Activated T-cell treated with anti-CD3 and anti-CD28 coated beads, Interleukin-2, amount 50 U/mL, for 72 hours (primary cell): Measurements from ENCODE around the gene S100A8. TPM values are rescaled to one million over a fixed set of nuclear protein-coding genes. Genes with fewer than 3 reads are reported as not detected.

Source experiments
- ATAC-seq, 2 donors: fragments of 150-1000 bp; cut with Tn5 transposase; replicated peaks in 1 of 2; 2 replicates each; pipeline ENCODE4 v1.10.0; 2021; ENCODE audit warnings: moderate library complexity in 2 of 2, mild to moderate bottlenecking in 1 of 2
- DNase-seq, 2 donors: peaks; one replicate each; pipeline ENCODE4 v3.0.0; 2021 to 2022; ENCODE audit warnings: mixed read lengths in 1 of 2
- H3K27ac Mint-ChIP-seq: one replicate; pipeline ENCODE4 v1.8.0; 2022; ENCODE audit warnings: mild to moderate bottlenecking, moderate library complexity, mixed read lengths
- H3K27me3 Mint-ChIP-seq: one replicate; pipeline ENCODE4 v1.8.0; 2022; ENCODE audit warnings: low read depth, mixed read lengths
- H3K36me3 Mint-ChIP-seq, 2 donors: one replicate each; pipeline ENCODE4 v1.8.0; 2022; ENCODE audit warnings: mixed read lengths in 2 of 2, mild to moderate bottlenecking in 1 of 2; ENCODE audit not compliant: insufficient read depth in 2 of 2
- H3K4me1 Mint-ChIP-seq: one replicate; pipeline ENCODE4 v1.8.0; 2022; ENCODE audit warnings: low read depth, mixed read lengths
- H3K4me3 Mint-ChIP-seq, 2 donors: one replicate each; pipeline ENCODE4 v1.8.0; 2022; ENCODE audit warnings: mild to moderate bottlenecking in 2 of 2, mixed read lengths in 2 of 2, moderate library complexity in 2 of 2
- H3K9me3 Mint-ChIP-seq, 2 donors: one replicate each; pipeline ENCODE4 v1.8.0; 2022; ENCODE audit warnings: mixed read lengths in 2 of 2
- total RNA-seq, 2 donors: library from RNA; stranded (reverse); gene quantifications; one replicate each; pipeline ENCODE4 v1.2.3, GENCODE V29; 2022

Gene S100A8
- total RNA-seq, 2 donors from 2014 or later, result not detected

GRCh38 chr1:153394391-153394790 is 3.5 kb upstream of the S100A8 start:
- H3K36me3 Mint-ChIP-seq, result no peaks in the 10 kb centered on the region
- H3K4me3 Mint-ChIP-seq, result no peak overlapping the region
- peaks cover 18% of the 10 kb centered on the region for H3K27me3 Mint-ChIP-seq
- no peaks in the 10 kb centered on the region for H3K4me1 Mint-ChIP-seq
- DNase-seq, result no peak
- H3K27ac Mint-ChIP-seq, result no peak overlapping the region
- no peak for ATAC-seq
- no peaks in the 10 kb centered on the region for H3K9me3 Mint-ChIP-seq

GRCh38 chr1:153393926-153394325 is 3.1 kb upstream of the S100A8 start:
- DNase-seq, result no peak
- no peaks in the 10 kb centered on the region for H3K36me3 Mint-ChIP-seq
- ATAC-seq, result no peak
- H3K4me1 Mint-ChIP-seq, result no peaks in the 10 kb centered on the region
- no peaks in the 10 kb centered on the region for H3K9me3 Mint-ChIP-seq
- no peak overlapping the region for H3K4me3 Mint-ChIP-seq
- H3K27ac Mint-ChIP-seq, result no peak overlapping the region
- peaks cover 18% of the 10 kb centered on the region for H3K27me3 Mint-ChIP-seq

GRCh38 chr1:153392822-153393221 is 1.9 kb upstream of the S100A8 start:
- ATAC-seq (no peak), DNase-seq (no peak)
- Mint-ChIP-seq H3K9me3 (no peaks in the 10 kb centered on the region), H3K4me3 (no peak overlapping the region), H3K27ac (no peak overlapping the region), H3K36me3 (no peaks in the 10 kb centered on the region), H3K4me1 (no peaks in the 10 kb centered on the region), H3K27me3 (peaks cover 18% of the 10 kb centered on the region)

- no peak for ATAC-seq
- H3K27me3 Mint-ChIP-seq, result peaks cover 18% of the 10 kb centered on the region
- no peaks in the 10 kb centered on the region for H3K36me3 Mint-ChIP-seq
- no peaks in the 10 kb centered on the region for H3K9me3 Mint-ChIP-seq
- H3K27ac Mint-ChIP-seq, result no peak overlapping the region
- no peak for DNase-seq
- H3K4me3 Mint-ChIP-seq, result no peak overlapping the region
- H3K4me1 Mint-ChIP-seq, result no peaks in the 10 kb centered on the region
Observed at GRCh38 chr1:153392258-153392657, 1.4 kb upstream of the S100A8 start.

- no peak for DNase-seq
- Mint-ChIP-seq H3K36me3 (no peaks in the 10 kb centered on the region), H3K27ac (no peak overlapping the region), H3K4me1 (peaks cover 5% of the 10 kb centered on the region), H3K27me3 (peaks cover 10% of the 10 kb centered on the region), H3K9me3 (no peaks in the 10 kb centered on the region), H3K4me3 (no peak overlapping the region)
- no peak for ATAC-seq
Observed at GRCh38 chr1:153389973-153390879, 647 bp downstream of the S100A8 start.

GRCh38 chr1:153389401-153389800 is 1.5 kb downstream of the S100A8 start:
- DNase-seq, result no peak
- peaks cover 5% of the 10 kb centered on the region for H3K4me1 Mint-ChIP-seq
- H3K9me3 Mint-ChIP-seq, result no peaks in the 10 kb centered on the region
- no peak for ATAC-seq
- no peak overlapping the region for H3K27ac Mint-ChIP-seq
- peaks cover 8% of the 10 kb centered on the region for H3K27me3 Mint-ChIP-seq
- H3K4me3 Mint-ChIP-seq, result no peak overlapping the region
- no peaks in the 10 kb centered on the region for H3K36me3 Mint-ChIP-seq

- no peak overlapping the region for H3K27ac Mint-ChIP-seq
- no peak for DNase-seq
- no peak overlapping the region for H3K4me3 Mint-ChIP-seq
- H3K4me1 Mint-ChIP-seq, result peaks cover 5% of the 10 kb centered on the region
- H3K36me3 Mint-ChIP-seq, result no peaks in the 10 kb centered on the region
- peaks cover 12% of the 10 kb centered on the region for H3K27me3 Mint-ChIP-seq
- peaks cover 0 to under 1% of the 10 kb centered on the region in 2 donors for H3K9me3 Mint-ChIP-seq
- ATAC-seq, result no peak
Observed at GRCh38 chr1:153387785-153388184, 3.1 kb downstream of the S100A8 start.

- DNase-seq, result no peak
- H3K27me3 Mint-ChIP-seq, result peaks cover 20% of the 10 kb centered on the region
- peaks cover 5% of the 10 kb centered on the region for H3K4me1 Mint-ChIP-seq
- H3K27ac Mint-ChIP-seq, result no peak overlapping the region
- H3K4me3 Mint-ChIP-seq, result no peak overlapping the region
- H3K36me3 Mint-ChIP-seq, result peaks cover 0 to 3% of the 10 kb centered on the region in 2 donors
- H3K9me3 Mint-ChIP-seq, result peaks cover 4 to 6% of the 10 kb centered on the region in 2 donors
- no peak for ATAC-seq
Observed at GRCh38 chr1:153387001-153387400, 3.9 kb downstream of the S100A8 start.

- no peak overlapping the region for H3K27ac Mint-ChIP-seq
Observed at GRCh38 chr1:153386500-153386901, 4.4 kb downstream of the S100A8 start.

GRCh38 chr1:153384958-153385580 is 5.8 kb downstream of the S100A8 start:
- Mint-ChIP-seq H3K36me3 (peaks cover 6% of the 10 kb centered on the region in 2 donors), H3K4me3 (no peak overlapping the region), H3K4me1 (peaks cover 5% of the 10 kb centered on the region), H3K27ac (no peak overlapping the region), H3K27me3 (peaks cover 29% of the 10 kb centered on the region), H3K9me3 (peaks cover 10 to 11% of the 10 kb centered on the region in 2 donors)
- no peak for DNase-seq
- ATAC-seq, result no peak

More at GRCh38 chr1:153386500-153386901, 4.4 kb downstream of the S100A8 start:
- Mint-ChIP-seq H3K36me3 (peaks cover 2 to 4% of the 10 kb centered on the region in 2 donors), H3K9me3 (peaks cover 6% of the 10 kb centered on the region in 2 donors), H3K4me3 (no peak overlapping the region), H3K27me3 (peaks cover 23% of the 10 kb centered on the region), H3K4me1 (peaks cover 5% of the 10 kb centered on the region)
- ATAC-seq (peak in 1 of 2 donors; percentile 21), DNase-seq (no peak)

GRCh38 chr1:153380711-153381110 is 10.2 kb downstream of the S100A8 start:
- H3K4me1 Mint-ChIP-seq, result no peaks in the 10 kb centered on the region
- H3K27me3 Mint-ChIP-seq, result peaks cover 35% of the 10 kb centered on the region
- ATAC-seq, result no peak

GRCh38 chr1:153379591-153379990 is 11.3 kb downstream of the S100A8 start:
- Mint-ChIP-seq H3K9me3 (peaks cover 10 to 11% of the 10 kb centered on the region in 2 donors), H3K4me1 (no peaks in the 10 kb centered on the region), H3K36me3 (peaks cover 6% of the 10 kb centered on the region in 2 donors), H3K27ac (no peak overlapping the region), H3K4me3 (no peak overlapping the region), H3K27me3 (peaks cover 35% of the 10 kb centered on the region)
- DNase-seq, result no peak
- ATAC-seq, result no peak

More at GRCh38 chr1:153380711-153381110, 10.2 kb downstream of the S100A8 start:
- peaks cover 10 to 11% of the 10 kb centered on the region in 2 donors for H3K9me3 Mint-ChIP-seq
- no peak for DNase-seq
- peaks cover 6% of the 10 kb centered on the region in 2 donors for H3K36me3 Mint-ChIP-seq
- no peak overlapping the region for H3K27ac Mint-ChIP-seq
- no peak overlapping the region for H3K4me3 Mint-ChIP-seq

- H3K36me3 Mint-ChIP-seq, result no peaks in the 10 kb centered on the region
- DNase-seq (no peak), ATAC-seq (no peak)
- H3K9me3 Mint-ChIP-seq, result no peaks in the 10 kb centered on the region
- H3K27me3 Mint-ChIP-seq, result peaks cover 17% of the 10 kb centered on the region
- no peak within 1 kb of the TSS for H3K27ac Mint-ChIP-seq
- H3K4me1 Mint-ChIP-seq, result no peaks in the 10 kb centered on the region
- H3K4me3 Mint-ChIP-seq, result no peak within 1 kb of the TSS
Observed at GRCh38 chr1:153375511-153375910, 15.4 kb downstream of the S100A8 start, which contains the start of gene S100A12. S100A12 (minus strand) TSS chr1:153375621; CDS start chr1:153374592, 1,029 bp downstream.
